Right cardiac atrium (tissue), 5 donors: Measurements from ENCODE around the gene OR5AR1. TPM values are rescaled to one million over a fixed set of nuclear protein-coding genes. Genes with fewer than 3 reads are reported as not detected.

Experiments used
- ATAC-seq, 2 donors: fragments of 200-7000 bp; cut with Tn5 transposase; one replicate each; pipeline versions ENCODE4 v1.8.0 to v1.9.1; 2020; ENCODE audit warnings: moderate library complexity in 2 of 2, mild to moderate bottlenecking in 1 of 2
- DNase-seq, 3 donors: peaks; one replicate each; pipeline ENCODE4 v3.0.0-alpha.2; 2020
- H3K27ac ChIP-seq: one replicate; pipeline ENCODE4 v1.5.1; 2013; ENCODE audit warnings: mild to moderate bottlenecking, low read length, control low read depth, moderate library complexity
- H3K27me3 ChIP-seq: one replicate; pipeline ENCODE4 v1.6.1; 2013; ENCODE audit not compliant: control insufficient read depth, insufficient read depth
- H3K4me1 ChIP-seq: one replicate; pipeline ENCODE4 v1.6.1; 2013; ENCODE audit warnings: low read length; ENCODE audit not compliant: control insufficient read depth, insufficient read depth
- H3K4me3 ChIP-seq: one replicate; pipeline ENCODE4 v1.5.1; 2013; ENCODE audit warnings: low read length, control low read depth
- H3K9me3 ChIP-seq: one replicate; pipeline ENCODE4 v1.6.1; 2013; ENCODE audit warnings: low read length; ENCODE audit not compliant: control insufficient read depth
- WGBS: extraction: QIAGEN DNeasy Blood & Tissue Kit; methylation state at CpG from one replicate; pipeline ENCODE4 v1.1.7; 2013; 5-methylcytosine and 5-hydroxymethylcytosine counted together
- intact Hi-C, 4 donors: fragments of 100-400 bp; cut with DNase I; formaldehyde crosslinking; loops; one replicate each; pipeline versions ENCODE4 v1.11.0 to v1.14.0; 2022 to 2023
- polyA plus RNA-seq: library from polyadenylated mRNA; stranded (reverse); fragments of 200-250 nt; gene quantifications from one replicate; pipeline ENCODE4 v1.2.3, GENCODE V29; 2013
- total RNA-seq, 4 donors: library from RNA; stranded (reverse); fragmentation: NEBNext Ultra II Directional; extraction: Animal tissue kit (Norgen Biotek cat#: 25700); gene quantifications; one replicate each; pipeline ENCODE4 v1.2.1, GENCODE V29; 2021
- donor health status: healthy with polysubstance abuse.
- donor health status: DM: no; HTN: yes; CAD: no.
- donor health status: DM: no; HTN: no; CAD: no.
- donor health status: DM: no; HTN: yes; CAD: no; lungs with severe emphysema.
- donor health status: DM: yes; HTN: yes; CAD: no.

OR5AR1 gene
- total and polyA plus RNA-seq, 5 donors, result not detected

DNA sequence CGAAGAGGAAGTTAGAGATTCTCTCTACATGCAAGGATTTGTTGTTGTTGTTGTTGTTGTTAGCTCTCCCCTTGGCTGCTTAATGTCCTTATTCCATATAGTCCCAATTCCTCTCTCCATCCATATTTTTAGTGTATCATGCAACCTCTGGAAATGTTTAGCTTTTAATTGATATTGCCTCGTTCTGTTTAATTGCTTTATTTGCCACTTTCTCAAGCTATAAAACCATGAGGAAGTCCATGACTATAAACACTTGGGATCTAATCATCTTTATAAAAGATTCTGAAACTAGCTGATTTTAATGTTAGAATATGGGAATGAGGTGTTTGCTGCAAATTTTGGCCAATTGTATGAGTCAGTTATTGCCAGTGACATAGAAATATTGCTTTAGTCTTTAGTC lies 29.9 kb downstream of the OR5AR1 start:
- intact Hi-C loops, result no loop called here

DNA sequence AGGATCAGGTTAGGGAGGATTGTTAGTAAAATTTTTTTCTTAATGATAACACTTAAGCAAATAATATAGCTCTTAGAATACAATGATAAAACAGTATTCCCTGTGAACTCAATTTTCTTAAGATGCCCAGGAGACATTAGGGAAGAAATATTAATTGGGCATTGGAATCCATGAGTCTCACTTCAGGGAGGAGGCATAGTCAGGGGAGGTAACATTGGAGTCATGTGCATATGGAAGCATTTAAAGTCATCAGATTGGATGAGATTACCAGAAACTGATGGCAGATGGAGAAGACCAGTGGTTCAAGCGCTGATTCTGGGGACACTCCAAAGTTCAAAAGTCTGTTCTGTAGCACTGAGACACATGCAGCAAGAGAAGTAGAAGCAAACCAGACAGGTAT lies 35.3 kb downstream of the OR5AR1 start, which contains the start of gene OR9G1:
OR9G1 (plus strand) TSS at position 301 of the 400 bp plus-strand sequence. CDS start 1,293 bp downstream, outside the sequence.
- DNase-seq, result no peak
- 85% methylated on average over 1 of the region's 1 CpG for WGBS
- Histone ChIP-seq H3K27ac (no peak within 1 kb of the TSS), H3K27me3 (no peaks in the 10 kb centered on the region), H3K9me3 (no peaks in the 10 kb centered on the region), H3K4me1 (no peaks in the 10 kb centered on the region), H3K4me3 (no peak within 1 kb of the TSS)
- ATAC-seq, result no peak
- intact Hi-C loops, result loop anchor here in 1 of 4 donors (2.0 kb wide), 1 partner anchor 20 kb away; no protein-coding TSS in a partner anchor

More for the DNA sequence above, 29.9 kb downstream of the OR5AR1 start:
- no peaks in the 10 kb centered on the region for H3K9me3 ChIP-seq
- 81% methylated on average over 2 of the region's 2 CpGs for WGBS
- H3K4me3 ChIP-seq, result no peak overlapping the region
- no peak for DNase-seq
- H3K27me3 ChIP-seq, result no peaks in the 10 kb centered on the region
- H3K27ac ChIP-seq, result no peak overlapping the region
- no peak for ATAC-seq
- H3K4me1 ChIP-seq, result no peaks in the 10 kb centered on the region

DNA sequence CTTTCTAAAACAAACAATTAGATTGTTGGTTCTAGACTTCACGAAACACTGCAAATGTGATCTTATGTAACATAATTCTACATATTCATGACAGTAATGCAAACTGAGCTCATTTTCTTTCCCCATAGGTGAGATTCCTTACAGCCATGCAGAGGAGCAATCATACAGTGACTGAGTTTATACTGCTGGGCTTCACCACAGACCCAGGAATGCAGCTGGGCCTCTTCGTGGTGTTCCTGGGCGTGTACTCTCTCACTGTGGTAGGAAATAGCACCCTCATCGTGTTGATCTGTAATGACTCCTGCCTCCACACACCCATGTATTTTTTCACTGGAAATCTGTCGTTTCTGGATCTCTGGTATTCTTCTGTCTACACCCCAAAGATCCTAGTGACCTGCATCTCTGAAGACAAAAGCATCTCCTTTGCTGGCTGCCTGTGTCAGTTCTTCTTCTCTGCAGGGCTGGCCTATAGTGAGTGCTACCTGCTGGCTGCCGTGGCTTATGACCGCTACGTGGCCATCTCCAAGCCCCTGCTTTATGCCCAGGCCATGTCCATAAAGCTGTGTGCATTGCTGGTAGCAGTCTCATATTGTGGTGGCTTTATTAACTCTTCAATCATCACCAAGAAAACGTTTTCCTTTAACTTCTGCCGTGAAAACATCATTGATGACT lies 36.9 kb downstream of the OR5AR1 start:
- H3K27me3 ChIP-seq, result no peaks in the 10 kb centered on the region
- H3K4me3 ChIP-seq, result no peak overlapping the region
- WGBS, result 55% methylated on average over 10 of the region's 10 CpGs
- ATAC-seq, result no peak
- H3K4me1 ChIP-seq, result no peaks in the 10 kb centered on the region
- DNase-seq, result no peak
- H3K27ac ChIP-seq, result no peak overlapping the region
- intact Hi-C loops, result no loop called here
- H3K9me3 ChIP-seq, result no peaks in the 10 kb centered on the region

DNA sequence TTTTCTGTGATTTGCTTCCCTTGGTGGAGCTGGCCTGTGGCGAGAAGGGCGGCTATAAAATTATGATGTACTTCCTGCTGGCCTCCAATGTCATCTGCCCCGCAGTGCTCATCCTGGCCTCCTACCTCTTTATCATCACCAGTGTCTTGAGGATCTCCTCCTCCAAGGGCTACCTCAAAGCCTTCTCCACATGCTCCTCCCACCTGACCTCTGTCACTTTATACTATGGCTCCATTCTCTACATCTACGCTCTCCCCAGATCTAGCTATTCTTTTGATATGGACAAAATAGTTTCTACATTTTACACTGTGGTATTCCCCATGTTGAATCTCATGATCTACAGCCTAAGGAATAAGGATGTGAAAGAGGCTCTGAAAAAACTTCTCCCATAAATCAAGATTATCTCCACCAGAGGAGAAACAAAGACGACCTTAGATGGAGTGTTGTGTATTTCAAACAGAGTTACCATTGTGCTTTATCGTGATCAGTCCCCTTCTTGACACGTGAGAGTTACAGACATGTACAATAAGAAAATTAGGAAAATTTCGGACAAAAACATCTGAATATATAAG lies 37.5 kb downstream of the OR5AR1 start:
- Histone ChIP-seq H3K4me3 (no peak overlapping the region), H3K9me3 (no peaks in the 10 kb centered on the region), H3K4me1 (no peaks in the 10 kb centered on the region), H3K27ac (no peak overlapping the region), H3K27me3 (no peaks in the 10 kb centered on the region)
- 63% methylated on average over 8 of the region's 8 CpGs for WGBS
- intact Hi-C loops, result no loop called here
- DNase-seq (no peak), ATAC-seq (peak in 1 of 2 donors; percentile 31)

DNA sequence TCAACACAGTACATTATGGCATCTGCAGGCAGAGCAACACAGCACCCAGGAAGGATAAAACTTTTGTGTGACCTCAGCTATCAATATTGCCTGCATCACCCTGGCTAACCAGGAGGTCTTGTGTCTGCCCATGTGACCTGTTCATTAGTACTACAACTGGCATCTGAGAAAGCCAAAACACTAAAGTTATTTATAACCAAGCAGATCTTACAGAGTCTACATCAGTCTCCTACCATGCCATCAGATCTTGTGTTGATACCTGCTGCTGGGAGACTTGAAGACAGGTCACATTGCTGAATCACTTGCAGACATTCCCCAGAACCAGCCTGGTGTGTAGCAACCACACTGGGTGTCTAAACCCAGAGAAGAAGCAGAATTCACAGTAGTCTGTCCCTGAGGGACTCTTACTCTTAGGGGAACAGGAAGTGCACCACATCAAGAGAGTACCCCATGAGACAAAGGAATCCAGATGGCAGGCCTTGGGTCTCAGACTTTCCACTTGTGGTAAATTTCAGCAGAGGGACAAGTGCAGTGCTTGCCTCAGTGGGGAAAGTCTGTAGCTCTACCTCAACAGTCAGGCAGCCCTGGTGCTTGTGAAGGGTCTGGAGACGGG lies 42.4 kb downstream of the OR5AR1 start:
- 55% methylated on average over 1 of the region's 1 CpG for WGBS
- no peaks in the 10 kb centered on the region for H3K27me3 ChIP-seq
- intact Hi-C loops, result no loop called here

DNA sequence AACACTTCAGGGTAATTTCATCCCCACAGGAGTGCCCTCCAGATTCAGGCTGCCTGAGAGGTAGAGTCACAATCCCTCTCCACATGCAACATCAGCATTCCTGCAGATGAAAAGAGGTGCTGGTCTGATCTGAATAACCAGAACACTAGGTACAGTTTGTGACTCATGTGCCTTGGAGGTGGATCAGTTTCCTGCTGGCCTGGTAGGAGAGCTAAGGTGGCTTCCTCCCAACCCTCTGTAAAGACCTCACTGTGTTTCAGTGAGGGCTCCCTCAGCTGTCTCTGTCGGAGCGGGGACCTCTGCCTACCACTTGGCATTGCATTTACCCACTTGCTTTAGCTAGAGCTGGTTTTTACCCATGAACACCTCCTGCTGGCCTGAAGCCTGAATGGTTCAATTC lies 43.0 kb downstream of the OR5AR1 start:
- Histone ChIP-seq H3K4me3 (no peak overlapping the region), H3K4me1 (no peaks in the 10 kb centered on the region), H3K27me3 (no peaks in the 10 kb centered on the region), H3K9me3 (no peaks in the 10 kb centered on the region), H3K27ac (no peak overlapping the region)
- ATAC-seq, result no peak
- intact Hi-C loops, result no loop called here
- WGBS, result 84% methylated on average over 2 of the region's 2 CpGs
- DNase-seq, result no peak

More for the DNA sequence above, 42.4 kb downstream of the OR5AR1 start:
- no peak for ATAC-seq
- Histone ChIP-seq H3K9me3 (no peaks in the 10 kb centered on the region), H3K27ac (no peak overlapping the region), H3K4me3 (no peak overlapping the region), H3K4me1 (no peaks in the 10 kb centered on the region)
- no peak for DNase-seq

DNA sequence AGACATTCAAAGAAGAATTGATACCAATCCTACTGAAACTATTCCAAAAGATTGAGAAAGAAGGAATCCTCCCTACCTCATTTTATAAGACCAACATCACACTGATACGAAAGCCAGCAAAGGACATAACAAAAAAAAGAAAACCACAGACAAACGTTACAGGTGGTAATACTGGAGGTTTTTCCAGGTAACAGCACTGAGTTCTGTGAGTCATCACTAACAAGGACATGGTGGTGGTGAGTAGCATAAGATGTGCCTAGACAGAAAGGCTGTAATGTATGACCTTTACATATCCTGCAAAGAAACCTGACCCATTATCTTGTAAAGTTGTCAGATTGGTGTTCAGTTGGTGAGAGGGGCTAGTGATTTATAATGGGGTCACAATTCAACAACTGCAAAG lies 50.7 kb downstream of the OR5AR1 start:
- no peak for DNase-seq
- intact Hi-C loops, result no loop called here
- 66% methylated on average over 2 of the region's 2 CpGs for WGBS

More for the DNA sequence above, 50.7 kb downstream of the OR5AR1 start:
- no peaks in the 10 kb centered on the region for H3K4me1 ChIP-seq
- H3K9me3 ChIP-seq, result no peaks in the 10 kb centered on the region
- no peak for ATAC-seq
- no peak overlapping the region for H3K27ac ChIP-seq
- no peak overlapping the region for H3K4me3 ChIP-seq
- no peaks in the 10 kb centered on the region for H3K27me3 ChIP-seq

Other genes starting within 250 kb of the OR5AR1 start
- not detected for gene OR5M3, start 190.3 kb upstream of the OR5AR1 start, total RNA-seq
- gene OR5M3, start 190.3 kb upstream of the OR5AR1 start, polyA plus RNA-seq, result not detected
- not detected for gene OR5M8, start 172.3 kb upstream of the OR5AR1 start, total RNA-seq
- gene OR5M8, start 172.3 kb upstream of the OR5AR1 start, polyA plus RNA-seq, result not detected
- gene OR5M11, start 120.4 kb upstream of the OR5AR1 start, total RNA-seq, result not detected
- not detected for gene OR5M11, start 120.4 kb upstream of the OR5AR1 start, polyA plus RNA-seq
- not detected for gene OR5M10, start 86.0 kb upstream of the OR5AR1 start, total RNA-seq
- gene OR5M10, start 86.0 kb upstream of the OR5AR1 start, polyA plus RNA-seq, result not detected
- not detected for gene OR5M1, start 48.8 kb upstream of the OR5AR1 start, total RNA-seq
- gene OR5M1, start 48.8 kb upstream of the OR5AR1 start, polyA plus RNA-seq, result not detected
- gene OR5AP2, start 21.2 kb upstream of the OR5AR1 start, total RNA-seq, result not detected
- gene OR5AP2, start 21.2 kb upstream of the OR5AR1 start, polyA plus RNA-seq, result not detected
- not detected for gene OR9G1, start 35.4 kb downstream of the OR5AR1 start, total RNA-seq
- not detected for gene OR9G1, start 35.4 kb downstream of the OR5AR1 start, polyA plus RNA-seq
- not detected for gene OR9G4, start 85.0 kb downstream of the OR5AR1 start, total RNA-seq
- gene OR9G4, start 85.0 kb downstream of the OR5AR1 start, polyA plus RNA-seq, result not detected